22Rv1 (cell line): ENCODE data around the gene PPIP5K2.

Experiments used
- H3K27ac ChIP-seq: fragments of 450-650 bp; 2 replicates; pipeline ENCODE4 v1.5.1; 2017
- ZFX ChIP-seq: fragments of 450-650 bp; IDR thresholded peaks from 2 replicates; pipeline ENCODE4 v1.6.1; 2017; ENCODE audit warnings: antibody characterized with exemption, borderline replicate concordance
- TF ChIP-seq, protein P1 (sequence below): fragments of 450-650 bp; IDR thresholded peaks from 2 replicates; pipeline ENCODE4 v1.5.1; 2017; ENCODE audit warnings: mild to moderate bottlenecking

PPIP5K2 gene

DNA sequence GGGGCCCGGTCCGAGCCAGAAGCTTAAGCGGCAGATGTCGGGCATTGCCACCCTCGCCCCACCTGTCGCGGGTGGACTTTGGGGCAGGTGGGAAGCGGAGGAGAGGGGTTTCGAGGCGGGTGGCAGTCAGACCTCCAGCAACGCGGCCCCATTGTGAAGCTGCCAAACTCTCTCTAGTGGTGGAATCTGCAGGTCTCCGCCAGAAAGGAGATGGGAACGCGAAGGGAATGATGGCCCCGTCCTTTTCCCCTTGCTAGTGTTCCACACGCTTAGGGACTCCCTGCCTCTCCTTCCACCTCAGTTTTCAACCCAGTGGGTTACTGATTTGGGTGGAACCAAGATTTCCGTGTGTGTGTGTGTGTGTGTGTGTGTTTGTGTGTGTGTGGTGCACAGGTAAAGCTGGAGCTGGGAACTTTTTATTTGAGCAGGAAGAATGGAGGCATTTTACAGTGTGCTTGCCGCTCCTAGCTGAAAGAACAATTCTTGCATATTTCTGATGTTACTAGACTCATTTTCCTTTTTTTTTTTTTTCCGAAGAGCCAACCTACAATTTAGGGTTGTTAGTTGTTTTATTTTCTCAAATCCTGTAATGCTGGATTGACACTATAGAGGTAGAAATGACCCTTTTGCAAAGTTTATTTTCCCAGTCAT, 139.7 kb downstream of the PPIP5K2 start:
- peak overlapping the region; percentile 86 for H3K27ac ChIP-seq
- TF ChIP-seq, protein P1, sequence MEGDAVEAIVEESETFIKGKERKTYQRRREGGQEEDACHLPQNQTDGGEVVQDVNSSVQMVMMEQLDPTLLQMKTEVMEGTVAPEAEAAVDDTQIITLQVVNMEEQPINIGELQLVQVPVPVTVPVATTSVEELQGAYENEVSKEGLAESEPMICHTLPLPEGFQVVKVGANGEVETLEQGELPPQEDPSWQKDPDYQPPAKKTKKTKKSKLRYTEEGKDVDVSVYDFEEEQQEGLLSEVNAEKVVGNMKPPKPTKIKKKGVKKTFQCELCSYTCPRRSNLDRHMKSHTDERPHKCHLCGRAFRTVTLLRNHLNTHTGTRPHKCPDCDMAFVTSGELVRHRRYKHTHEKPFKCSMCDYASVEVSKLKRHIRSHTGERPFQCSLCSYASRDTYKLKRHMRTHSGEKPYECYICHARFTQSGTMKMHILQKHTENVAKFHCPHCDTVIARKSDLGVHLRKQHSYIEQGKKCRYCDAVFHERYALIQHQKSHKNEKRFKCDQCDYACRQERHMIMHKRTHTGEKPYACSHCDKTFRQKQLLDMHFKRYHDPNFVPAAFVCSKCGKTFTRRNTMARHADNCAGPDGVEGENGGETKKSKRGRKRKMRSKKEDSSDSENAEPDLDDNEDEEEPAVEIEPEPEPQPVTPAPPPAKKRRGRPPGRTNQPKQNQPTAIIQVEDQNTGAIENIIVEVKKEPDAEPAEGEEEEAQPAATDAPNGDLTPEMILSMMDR, result no peak
- no peak for TF ChIP-seq ZFX

DNA sequence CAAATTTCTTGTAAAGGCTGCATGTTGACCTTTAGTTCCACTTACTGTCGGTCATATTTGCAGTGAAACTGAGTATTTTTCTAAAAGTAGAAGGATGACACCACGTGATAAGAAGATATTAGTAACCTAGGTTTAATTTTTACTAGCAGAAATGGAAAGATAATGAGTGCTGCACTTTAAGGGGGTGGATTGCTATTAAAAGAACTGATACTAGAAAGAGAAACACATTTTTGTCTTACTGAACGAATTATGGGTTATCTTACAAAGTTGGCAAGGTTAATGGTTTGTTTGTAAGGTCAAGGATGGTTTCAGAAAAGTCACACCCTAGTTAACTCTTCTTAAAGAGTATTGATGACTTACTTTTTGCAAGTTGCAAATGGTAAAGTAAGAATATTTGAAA, 140.8 kb downstream of the PPIP5K2 start:
- no peak for TF ChIP-seq ZFX
- TF ChIP-seq, protein P1, result no peak
- H3K27ac ChIP-seq, result no peak overlapping the region
